HG02610 (cell line): ENCODE measurements around the gene ATP2C2.
"Not testable (repeated sequence)": the region's sequence is repeated elsewhere in the genome, so short reads cannot be mapped to it uniquely, and the experiment has no call there.

Source experiments
- ATAC-seq: cut with Tn5 transposase; IDR thresholded peaks from one replicate; pipeline ENCODE4 v1.9.1; 2021; ENCODE audit warnings: mild to moderate bottlenecking, moderate library complexity; ENCODE audit not compliant: unreplicated experiment

Gene ATP2C2

GRCh38 chr16:84340325-84341040, 27.9 kb upstream of the ATP2C2 start:
- no peak for ATAC-seq

DNA sequence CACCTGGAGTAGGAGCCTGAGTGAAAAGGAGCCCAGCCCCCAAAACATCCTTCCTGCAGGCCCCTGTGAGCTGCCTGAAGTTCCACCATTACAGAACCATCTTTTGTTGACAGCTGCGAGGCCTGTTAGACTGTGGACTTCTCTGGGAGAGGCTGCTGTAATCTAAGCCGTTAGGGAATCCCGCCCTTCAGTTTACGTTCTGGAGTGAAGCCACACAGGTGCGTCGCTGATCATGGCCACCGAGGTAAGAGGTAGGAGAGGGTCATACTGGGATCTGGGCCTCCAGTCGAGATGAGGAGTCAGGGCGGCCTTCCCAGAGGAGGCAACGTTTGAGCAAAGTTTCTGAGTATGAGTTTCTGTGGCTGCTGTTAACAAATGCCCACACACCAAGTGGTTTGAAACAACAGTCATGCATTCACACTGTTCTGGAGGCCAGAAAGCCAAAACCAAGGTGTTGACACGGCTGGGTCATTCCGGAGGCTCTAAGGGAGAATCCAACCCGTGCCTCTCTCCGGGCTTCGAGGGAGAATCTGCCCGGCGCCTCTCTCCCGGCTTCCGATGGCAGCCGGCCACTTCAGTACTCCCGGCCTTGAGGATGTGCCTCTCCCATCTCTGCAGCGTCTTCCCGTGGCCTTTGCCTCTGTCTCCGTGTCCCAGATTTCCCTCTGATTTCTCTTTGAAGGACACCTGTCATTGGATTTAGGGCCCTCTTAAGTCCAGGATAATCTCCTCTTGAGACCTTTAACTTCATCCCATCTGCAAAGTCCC, 26.6 kb upstream of the ATP2C2 start:
- ATAC-seq: no peak

DNA sequence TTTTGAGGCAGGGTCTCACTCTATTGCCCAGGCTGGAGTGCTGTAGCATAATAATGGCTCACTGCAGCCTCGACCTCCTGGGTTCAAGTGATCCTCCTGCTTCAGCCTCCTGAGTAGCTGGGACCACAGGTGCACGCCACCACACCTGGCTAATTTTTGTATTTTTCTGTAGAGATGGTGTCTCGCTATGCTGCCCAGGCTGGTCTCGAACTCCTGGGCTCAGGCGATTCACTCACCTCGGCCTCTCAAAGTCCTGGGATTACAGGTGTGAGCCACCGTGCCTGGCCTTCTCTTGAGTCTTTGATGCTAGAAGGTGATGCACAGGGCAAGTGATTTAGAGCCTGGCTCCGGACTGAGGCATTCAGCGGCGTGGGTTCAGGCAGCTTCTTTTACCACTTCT, 24.5 kb upstream of the ATP2C2 start:
- not testable (repeated sequence) for ATAC-seq

DNA sequence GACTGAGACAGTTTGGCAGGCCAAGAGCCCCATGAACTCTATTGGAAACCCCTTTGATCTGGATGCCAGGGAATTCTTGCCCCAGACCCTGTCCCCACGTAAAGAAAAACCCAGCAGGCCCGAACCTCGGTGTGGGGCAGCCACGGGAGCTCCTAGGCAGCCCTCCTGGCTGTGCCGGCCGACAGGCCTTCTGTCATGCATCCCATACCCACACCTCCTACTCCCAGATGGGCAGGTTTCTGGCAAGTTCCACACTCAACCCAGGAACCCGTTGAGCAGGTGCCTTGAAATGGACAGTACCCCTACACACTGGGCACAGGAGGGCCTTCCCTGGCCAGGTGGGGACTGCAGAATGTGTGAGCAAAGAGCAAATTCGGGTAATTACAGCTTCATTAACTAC, 23.6 kb upstream of the ATP2C2 start:
- no peak for ATAC-seq

- ATAC-seq: no peak
Observed at GRCh38 chr16:84347161-84347560, 21.2 kb upstream of the ATP2C2 start.

DNA sequence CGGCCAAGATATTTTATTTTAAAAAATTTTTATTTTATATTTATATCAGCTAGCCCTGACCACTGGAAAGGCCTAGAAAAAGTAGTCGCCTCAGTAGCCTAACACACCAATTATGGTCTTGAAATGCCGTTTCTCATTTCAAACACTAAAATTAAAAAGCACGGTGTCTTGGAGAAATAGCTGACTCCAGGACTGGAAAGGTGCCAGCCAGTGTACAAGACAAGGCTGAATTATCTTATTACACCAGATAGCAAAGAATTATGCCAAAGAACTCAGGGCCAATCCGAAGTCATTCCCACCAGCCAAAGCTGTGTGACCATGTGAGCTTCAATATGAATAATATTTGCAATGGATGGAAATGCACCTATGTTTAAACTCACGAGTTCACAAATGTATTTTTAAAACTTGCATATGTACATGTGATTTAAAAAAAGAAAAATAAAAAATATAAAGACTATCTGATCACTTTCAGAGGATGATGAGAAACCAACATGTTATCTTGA, 19.9 kb upstream of the ATP2C2 start:
- ATAC-seq: no peak

GRCh38 chr16:84349862-84350684, 18.3 kb upstream of the ATP2C2 start:
- ATAC-seq: no peak

DNA sequence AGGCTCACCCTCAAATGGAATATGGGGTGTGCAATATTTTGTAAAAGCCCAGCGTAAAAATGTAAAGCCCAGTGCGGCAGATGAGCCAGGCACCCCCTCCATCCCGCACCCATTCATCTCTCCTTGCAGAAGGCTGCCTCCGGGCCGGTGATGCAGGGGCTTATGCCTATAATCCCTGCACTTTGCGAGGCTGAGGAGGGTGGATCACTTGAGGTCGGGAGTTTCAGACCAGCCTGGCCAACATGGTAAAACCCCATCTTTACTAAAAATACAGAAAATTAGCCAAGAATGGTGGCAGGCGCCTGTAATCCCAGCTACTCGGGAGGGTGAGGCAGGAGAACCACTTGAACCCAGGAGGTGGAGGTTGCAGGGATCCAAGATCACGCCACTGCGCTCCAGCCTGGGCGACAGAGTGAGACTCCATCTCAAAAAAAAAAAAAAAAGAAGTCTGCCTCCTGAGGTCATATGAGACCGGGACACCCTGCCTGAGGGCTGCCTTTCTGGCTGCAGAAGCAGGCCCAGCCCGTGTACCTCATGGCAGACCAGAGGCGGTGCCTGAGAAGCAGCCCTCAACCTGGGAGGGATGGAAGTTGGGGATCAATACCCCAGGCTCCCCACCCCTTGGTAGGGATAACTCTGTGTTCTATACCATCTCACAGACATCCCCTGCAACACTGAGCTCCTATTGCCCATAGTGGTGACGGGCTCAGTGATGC, 17.5 kb upstream of the ATP2C2 start:
- no peak for ATAC-seq

GRCh38 chr16:84351630-84352029, 16.7 kb upstream of the ATP2C2 start:
- no peak for ATAC-seq

DNA sequence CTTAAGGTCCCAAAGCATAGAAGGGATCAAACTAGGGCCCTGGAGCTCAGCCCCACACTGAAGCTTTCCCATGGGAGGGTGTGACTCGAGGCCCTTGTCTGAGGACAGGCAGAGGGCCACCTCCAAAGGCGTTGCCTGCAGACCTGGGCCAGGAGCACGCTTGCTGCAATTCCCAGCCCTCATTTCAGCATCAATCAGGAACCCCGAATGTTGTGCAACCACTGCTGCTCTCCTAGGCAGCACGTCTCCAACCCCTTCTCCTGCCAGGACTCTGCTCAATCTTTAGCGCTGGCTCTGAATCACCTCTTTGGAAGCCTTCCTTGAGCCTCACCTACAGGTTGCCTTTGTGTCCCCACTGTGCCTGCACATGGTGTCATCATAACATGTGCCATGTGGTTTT, 14.0 kb upstream of the ATP2C2 start:
- ATAC-seq: no peak

- ATAC-seq: no peak
Observed at GRCh38 chr16:84355149-84355548, 13.2 kb upstream of the ATP2C2 start.

- no peak for ATAC-seq
Observed at GRCh38 chr16:84356176-84356575, 12.2 kb upstream of the ATP2C2 start.

- no peak for ATAC-seq
Observed at GRCh38 chr16:84356591-84357116, 11.7 kb upstream of the ATP2C2 start.

DNA sequence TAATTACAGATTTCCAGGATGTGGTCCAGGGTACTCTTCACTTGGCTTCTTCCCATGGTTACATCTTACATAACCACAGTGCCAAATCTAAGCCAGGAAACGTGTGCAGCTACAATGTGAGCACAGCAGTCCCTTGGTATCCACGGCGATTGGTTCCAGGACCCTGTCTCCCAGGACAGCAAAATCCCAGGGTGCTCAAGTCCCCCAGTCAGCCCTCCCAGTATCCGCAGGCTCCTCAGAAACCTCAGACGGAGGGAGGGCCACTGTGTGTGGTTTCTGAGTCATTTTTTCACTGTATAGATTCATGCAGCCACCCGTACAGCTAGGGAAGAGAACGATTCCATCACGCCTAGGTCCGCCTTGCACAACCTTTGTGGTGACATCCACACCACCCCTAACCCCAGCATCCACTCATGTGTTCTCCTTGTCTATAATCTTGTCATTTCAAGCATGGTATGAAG, 11.1 kb upstream of the ATP2C2 start:
- ATAC-seq: no peak

DNA sequence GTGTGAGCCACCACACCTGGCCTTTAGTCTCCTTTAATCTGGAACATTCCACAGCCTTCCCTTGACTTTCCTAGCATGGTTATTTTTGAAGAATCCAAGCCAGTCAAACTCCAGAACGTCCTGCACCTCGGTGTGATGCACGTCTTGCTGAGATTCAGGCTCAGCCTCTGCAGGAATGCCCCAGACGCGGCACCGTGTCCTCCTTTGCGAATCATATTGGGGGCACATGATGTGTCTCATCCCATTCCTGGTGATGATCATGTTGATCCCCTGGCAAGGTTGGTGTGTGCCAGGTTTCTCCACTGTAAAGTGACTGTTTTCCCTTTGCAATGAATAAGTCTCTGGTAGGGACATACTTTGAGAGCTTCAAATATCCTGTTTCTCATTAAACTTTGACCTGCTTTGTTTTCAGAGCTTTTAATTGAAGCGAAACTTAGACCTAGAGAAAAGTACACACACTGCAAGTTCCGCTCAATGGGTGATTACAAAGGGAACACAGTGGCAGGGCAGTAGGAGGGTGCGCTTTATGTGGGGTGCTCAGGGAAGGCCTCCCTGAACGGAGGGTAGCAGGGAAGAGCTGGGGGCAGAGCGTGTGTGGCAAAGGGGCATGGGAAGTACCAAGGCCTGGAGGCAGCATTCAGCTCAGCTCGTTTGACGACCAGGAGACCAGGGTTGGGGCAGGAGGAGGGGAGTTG, 9.6 kb upstream of the ATP2C2 start:
- no peak for ATAC-seq

DNA sequence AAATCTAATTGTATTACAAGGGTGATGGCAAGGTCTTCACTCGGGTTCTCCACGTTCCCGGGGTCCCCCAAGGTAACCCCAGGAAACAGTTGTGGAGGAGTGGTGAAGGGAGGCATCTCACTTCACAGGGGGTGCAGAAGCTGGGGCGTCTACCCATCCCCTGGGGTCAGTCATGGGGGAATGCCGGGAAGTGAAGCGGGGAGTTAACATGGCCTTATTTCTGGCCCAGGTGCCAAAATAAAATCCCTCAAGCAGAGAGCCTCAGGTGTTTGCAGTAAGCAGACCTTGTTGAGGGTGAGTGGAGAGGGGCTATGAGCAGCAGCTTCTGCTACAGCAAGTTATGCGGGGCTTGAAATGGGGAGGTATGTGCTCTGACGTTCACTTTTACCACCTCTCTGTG, 9.0 kb upstream of the ATP2C2 start:
- ATAC-seq: no peak

DNA sequence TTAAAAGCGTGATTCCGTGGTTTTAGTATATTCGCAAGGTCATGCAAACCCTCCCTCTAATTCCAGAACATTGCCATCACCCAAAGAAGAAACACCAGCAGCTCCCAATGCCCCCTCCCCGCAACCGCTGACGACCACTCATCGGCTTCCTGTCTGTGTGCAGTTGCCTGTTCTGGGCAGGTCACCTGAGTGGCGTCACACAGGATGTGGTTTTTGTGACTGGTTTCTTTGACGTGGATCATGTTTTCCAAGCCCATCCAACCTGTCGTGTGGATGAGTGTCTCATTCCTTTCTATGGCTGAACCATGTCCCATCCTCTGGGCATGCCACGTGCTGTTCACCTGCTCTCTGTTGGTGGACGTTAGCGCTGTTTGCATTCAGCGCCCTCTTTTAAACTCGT, 8.2 kb upstream of the ATP2C2 start:
- ATAC-seq: no peak

- ATAC-seq: no peak
Observed at GRCh38 chr16:84360748-84361147, 7.6 kb upstream of the ATP2C2 start.

DNA sequence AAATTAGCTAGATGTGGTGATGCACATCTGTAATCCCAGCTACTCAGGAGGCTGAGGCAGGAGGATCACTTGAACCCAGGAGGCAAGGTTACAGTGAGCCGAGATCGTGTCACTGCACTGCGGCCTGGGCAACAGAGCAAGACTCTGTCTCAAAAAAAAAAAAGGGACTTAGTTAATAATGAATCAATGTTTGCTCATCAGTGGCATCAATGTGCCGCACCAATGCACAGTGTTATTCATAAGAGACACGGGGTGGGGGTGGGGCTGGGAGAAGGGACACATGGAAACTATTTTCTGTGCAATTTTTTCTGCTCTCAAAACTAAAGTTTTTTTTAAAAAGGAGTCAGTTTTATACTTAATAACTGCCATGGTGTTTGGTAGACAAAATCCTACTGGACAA, 6.8 kb upstream of the ATP2C2 start:
- ATAC-seq: no peak

- no peak for ATAC-seq
Observed at GRCh38 chr16:84362471-84362941, 5.8 kb upstream of the ATP2C2 start.
